Fibroblast of villous mesenchyme (primary cell): Measurements from ENCODE around the gene CDH23. TPM values are rescaled to one million over a fixed set of nuclear protein-coding genes. Genes with fewer than 3 reads are reported as not detected.
A peak's percentile ranks its signal among the peaks of the same experiment; 100 is the strongest.

ENCODE experiments used
- DNase-seq: peaks from one replicate; pipeline ENCODE4 v3.0.0-alpha.2; 2010; ENCODE audit warnings: low read depth
- H3K4me3 ChIP-seq: 2 replicates; pipeline ENCODE4 v1.5.1; 2011; ENCODE audit warnings: low read depth, mild to moderate bottlenecking, low read length
- total RNA-seq: library from RNA; depleted of rRNA; stranded (reverse); fragments of >200 nt; gene quantifications from 2 replicates; pipeline ENCODE4 v1.2.3, GENCODE V29; 2012
- TF ChIP-seq, protein P1 (sequence below): IDR thresholded peaks from 2 replicates; pipeline ENCODE4 v1.5.1; 2012; ENCODE audit warnings: low read depth, mild to moderate bottlenecking, low read length; ENCODE audit not compliant: insufficient read depth

Gene CDH23
- total RNA-seq, 1 donor = under 0.01 TPM

- TF ChIP-seq, protein P1, sequence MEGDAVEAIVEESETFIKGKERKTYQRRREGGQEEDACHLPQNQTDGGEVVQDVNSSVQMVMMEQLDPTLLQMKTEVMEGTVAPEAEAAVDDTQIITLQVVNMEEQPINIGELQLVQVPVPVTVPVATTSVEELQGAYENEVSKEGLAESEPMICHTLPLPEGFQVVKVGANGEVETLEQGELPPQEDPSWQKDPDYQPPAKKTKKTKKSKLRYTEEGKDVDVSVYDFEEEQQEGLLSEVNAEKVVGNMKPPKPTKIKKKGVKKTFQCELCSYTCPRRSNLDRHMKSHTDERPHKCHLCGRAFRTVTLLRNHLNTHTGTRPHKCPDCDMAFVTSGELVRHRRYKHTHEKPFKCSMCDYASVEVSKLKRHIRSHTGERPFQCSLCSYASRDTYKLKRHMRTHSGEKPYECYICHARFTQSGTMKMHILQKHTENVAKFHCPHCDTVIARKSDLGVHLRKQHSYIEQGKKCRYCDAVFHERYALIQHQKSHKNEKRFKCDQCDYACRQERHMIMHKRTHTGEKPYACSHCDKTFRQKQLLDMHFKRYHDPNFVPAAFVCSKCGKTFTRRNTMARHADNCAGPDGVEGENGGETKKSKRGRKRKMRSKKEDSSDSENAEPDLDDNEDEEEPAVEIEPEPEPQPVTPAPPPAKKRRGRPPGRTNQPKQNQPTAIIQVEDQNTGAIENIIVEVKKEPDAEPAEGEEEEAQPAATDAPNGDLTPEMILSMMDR = no peak
- no peak for DNase-seq
These were observed 357.3 kb downstream of the CDH23 start for GRCh38 chr10:71753960-71754505.

GRCh38 chr10:71754562-71754961 lies 357.8 kb downstream of the CDH23 start:
- H3K4me3 ChIP-seq = no peak overlapping the region
- DNase-seq = no peak
- TF ChIP-seq, protein P1 = no peak

More at GRCh38 chr10:71753960-71754505, 357.3 kb downstream of the CDH23 start:
- no peak overlapping the region for H3K4me3 ChIP-seq

DNA sequence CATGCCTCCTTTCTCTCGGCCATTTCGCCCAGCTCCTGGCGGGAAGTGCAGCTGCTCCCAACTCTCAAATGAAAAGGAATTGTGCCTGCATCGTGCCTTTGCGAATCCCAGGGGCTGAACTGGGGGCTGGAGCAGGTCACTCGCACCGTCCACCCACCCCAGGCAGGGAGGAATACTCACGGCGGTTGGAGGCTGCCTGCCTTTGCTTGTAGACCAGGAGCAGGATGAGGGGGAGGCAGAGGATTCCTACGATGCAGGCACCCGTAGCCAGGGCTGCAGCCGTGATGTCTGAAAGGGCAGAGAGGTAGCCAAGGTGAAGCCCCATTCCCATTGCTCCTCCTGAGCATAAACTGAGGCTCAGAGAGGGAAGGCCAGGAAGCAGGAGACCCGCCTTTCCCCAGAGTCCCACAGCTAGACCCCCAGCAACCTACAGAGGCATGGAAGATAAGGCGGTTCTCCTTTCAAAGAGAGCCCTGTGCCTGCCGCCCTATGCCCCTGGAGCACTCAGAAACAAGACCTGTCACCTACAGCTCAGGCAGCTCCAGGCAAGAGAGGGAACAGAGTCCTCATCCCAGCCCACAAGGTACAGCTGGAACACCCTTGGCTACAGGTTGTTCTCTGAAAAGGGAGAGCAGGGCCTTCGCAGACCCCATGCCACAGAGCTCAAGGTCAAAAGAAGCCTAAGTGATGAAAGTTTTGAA lies 358.6 kb downstream of the CDH23 start:
- TF ChIP-seq, protein P1 = no peak
- H3K4me3 ChIP-seq = no peak overlapping the region
- no peak for DNase-seq

DNA sequence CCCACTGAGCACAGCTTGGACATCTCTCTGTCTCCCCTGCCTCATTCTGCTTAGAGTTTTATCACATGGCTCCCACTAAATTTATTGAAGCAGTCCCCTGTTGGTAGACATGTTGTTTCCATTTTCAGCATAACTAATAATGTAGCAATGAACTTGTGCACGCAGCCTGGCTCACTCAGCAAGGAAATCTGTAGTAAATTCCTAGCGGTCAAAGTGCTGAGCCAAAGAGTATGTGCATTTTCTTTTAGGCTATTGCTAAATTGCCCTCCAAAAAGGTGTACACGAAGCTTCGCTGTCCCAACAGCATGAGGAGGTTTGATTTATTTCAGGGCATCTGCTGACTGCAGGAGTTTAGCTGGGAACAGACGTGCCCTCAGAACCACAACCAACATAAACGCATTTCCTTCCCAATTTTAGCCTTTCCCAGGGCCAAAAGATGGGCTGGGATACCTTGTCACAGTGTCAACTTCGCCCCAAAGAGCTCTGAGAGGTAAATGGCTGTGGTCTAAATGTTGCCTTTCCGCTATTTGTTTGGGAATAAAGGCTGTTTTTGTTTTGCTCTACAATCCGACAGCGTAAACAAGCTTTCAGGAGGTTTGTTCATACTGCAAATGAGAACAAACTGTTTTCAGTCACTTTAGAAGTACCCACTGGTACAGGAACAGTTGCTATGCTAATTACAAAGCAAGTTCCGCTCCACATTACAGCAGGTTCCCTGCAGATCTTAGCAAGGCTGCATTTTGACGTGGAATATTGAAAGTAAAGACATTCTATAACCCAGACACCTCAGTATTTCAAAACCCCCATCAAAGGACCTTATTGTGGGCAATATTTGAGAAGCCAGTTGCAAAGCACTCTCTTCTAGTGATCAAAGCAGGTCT lies 359.8 kb downstream of the CDH23 start:
- TF ChIP-seq, protein P1 = no peak
- peak; percentile 40 for DNase-seq
- no peak overlapping the region for H3K4me3 ChIP-seq

GRCh38 chr10:71757399-71757922 lies 360.7 kb downstream of the CDH23 start:
- TF ChIP-seq, protein P1 = no peak
- DNase-seq = no peak
- no peak overlapping the region for H3K4me3 ChIP-seq

- no peak overlapping the region for H3K4me3 ChIP-seq
- TF ChIP-seq, protein P1 = no peak
- DNase-seq = no peak
These were observed 364.4 kb downstream of the CDH23 start for GRCh38 chr10:71761105-71761511.
